GM12875 (cell line): ENCODE results near the gene CPB1.

Experiments
- H3K4me3 ChIP-seq: one replicate; pipeline ENCODE4 v1.5.1; 2011; ENCODE audit warnings: low read depth, low read length, control low read depth
- CTCF ChIP-seq: IDR thresholded peaks from 2 replicates; pipeline ENCODE4 v1.5.1; 2011; ENCODE audit warnings: low read depth, mild to moderate bottlenecking, control low read depth, inconsistent platforms, low read length, moderate library complexity, borderline replicate concordance; ENCODE audit not compliant: insufficient read depth

The CPB1 gene

GRCh38 chr3:148829926-148830325 lies 2.3 kb downstream of the CPB1 start:
- TF ChIP-seq CTCF: no peak
- H3K4me3 ChIP-seq: no peak overlapping the region

GRCh38 chr3:148833223-148833622 lies 5.6 kb downstream of the CPB1 start:
- no peak overlapping the region for H3K4me3 ChIP-seq
- no peak for TF ChIP-seq CTCF

GRCh38 chr3:148839805-148840204 lies 12.2 kb downstream of the CPB1 start:
- no peak for TF ChIP-seq CTCF
- no peak overlapping the region for H3K4me3 ChIP-seq

GRCh38 chr3:148840451-148840850 lies 12.8 kb downstream of the CPB1 start:
- no peak for TF ChIP-seq CTCF
- H3K4me3 ChIP-seq: no peak overlapping the region

- no peak for TF ChIP-seq CTCF
- H3K4me3 ChIP-seq: no peak overlapping the region
These were observed 18.3 kb downstream of the CPB1 start for GRCh38 chr3:148845756-148846395.

- H3K4me3 ChIP-seq: no peak overlapping the region
- no peak for TF ChIP-seq CTCF
These were observed 19.7 kb downstream of the CPB1 start for GRCh38 chr3:148847351-148847750.

GRCh38 chr3:148848410-148848809 lies 20.8 kb downstream of the CPB1 start:
- no peak for TF ChIP-seq CTCF
- no peak overlapping the region for H3K4me3 ChIP-seq
